Right atrium auricular region (tissue), 2 donors: ENCODE data around the gene FOXN3. TPM values are rescaled to one million over a fixed set of nuclear protein-coding genes. Genes with fewer than 3 reads are reported as not detected.
"Not testable (repeated sequence)": the region's sequence is repeated elsewhere in the genome, so short reads cannot be mapped to it uniquely, and the experiment has no call there.

Experiments
- DNase-seq: peaks from one replicate; pipeline ENCODE4 v3.0.0-alpha.2; 2019; ENCODE audit warnings: low spot score
- H3K27ac ChIP-seq, 2 donors: fragments of 200-600 bp; sonication (generic); 1 replicate in 1 of 2; 2 replicates in 1 of 2; pipeline ENCODE4 v1.5.1; 2016 to 2019
- H3K27me3 ChIP-seq, 2 donors: fragments of 200-600 bp; sonication (generic); one replicate each; pipeline versions ENCODE4 v1.5.1 to v1.6.0; 2017 to 2019
- H3K36me3 ChIP-seq: fragments of 200-600 bp; sonication (generic); one replicate; pipeline ENCODE4 v1.5.1; 2016
- H3K4me1 ChIP-seq, 2 donors: fragments of 200-600 bp; sonication (generic); one replicate each; pipeline versions ENCODE4 v1.5.1 to v1.6.0; 2017 to 2019
- H3K4me3 ChIP-seq, 2 donors: fragments of 200-600 bp; sonication (generic); 1 replicate in 1 of 2; 2 replicates in 1 of 2; pipeline ENCODE4 v1.5.1; 2017 to 2019; ENCODE audit warnings: mild to moderate bottlenecking in 1 of 2, moderate library complexity in 1 of 2
- H3K9me3 ChIP-seq, 2 donors: fragments of 200-600 bp; sonication (generic); one replicate each; pipeline ENCODE4 v1.5.1; 2019
- total RNA-seq, 2 donors: library from RNA; depleted of rRNA; stranded (reverse); fragments of >200 nt; gene quantifications; one replicate each; pipeline ENCODE4 v1.1.0, GENCODE V29; 2016
- TF ChIP-seq, protein P1 (sequence below), 2 donors: fragments of 200-600 bp; sonication (generic); IDR thresholded peaks; one replicate each; pipeline ENCODE4 v1.5.1; 2019; ENCODE audit warnings: antibody characterized with exemption in 2 of 2

Gene FOXN3
- total RNA-seq, 2 donors from 2014 or later = 80.1 to 90.3 TPM

DNA sequence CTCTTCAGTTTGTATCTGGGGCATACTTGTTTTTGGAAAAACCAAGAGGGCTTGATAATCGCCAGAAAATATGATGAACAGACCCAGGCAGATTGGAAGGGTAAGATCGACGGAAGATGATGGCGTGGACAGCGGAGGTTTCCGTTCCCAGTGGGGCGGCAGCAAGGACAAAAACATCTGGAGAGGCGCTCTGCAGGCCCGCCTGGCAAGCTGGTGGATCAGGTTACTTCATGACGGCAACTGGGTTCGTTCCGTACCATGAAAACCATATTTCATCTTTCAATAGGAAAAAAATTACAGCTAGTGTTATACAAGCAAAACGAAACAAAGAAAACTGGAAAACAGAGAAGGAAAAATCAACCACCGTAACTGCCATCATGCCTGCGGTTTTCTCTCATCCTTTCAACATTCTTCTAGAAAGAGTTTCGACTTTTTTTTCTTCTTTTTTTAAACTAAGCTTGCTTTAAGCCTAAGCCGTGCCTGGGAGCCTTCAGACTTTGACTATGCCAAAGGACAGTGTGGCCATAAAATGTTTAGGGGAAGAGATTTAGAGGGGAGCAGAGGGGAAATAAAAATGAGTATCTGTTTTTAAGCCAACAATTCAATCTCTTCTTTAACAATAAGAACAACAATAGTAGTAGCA, 210.5 kb downstream of the FOXN3 start:
- Histone ChIP-seq H3K36me3 (no peaks in the 10 kb centered on the region), H3K9me3 (no peaks in the 10 kb centered on the region), H3K4me3 (no peak overlapping the region), H3K4me1 (peaks cover 0 to 12% of the 10 kb centered on the region in 2 donors), H3K27me3 (no peaks in the 10 kb centered on the region), H3K27ac (no peak overlapping the region)
- DNase-seq = no peak
- TF ChIP-seq, protein P1, sequence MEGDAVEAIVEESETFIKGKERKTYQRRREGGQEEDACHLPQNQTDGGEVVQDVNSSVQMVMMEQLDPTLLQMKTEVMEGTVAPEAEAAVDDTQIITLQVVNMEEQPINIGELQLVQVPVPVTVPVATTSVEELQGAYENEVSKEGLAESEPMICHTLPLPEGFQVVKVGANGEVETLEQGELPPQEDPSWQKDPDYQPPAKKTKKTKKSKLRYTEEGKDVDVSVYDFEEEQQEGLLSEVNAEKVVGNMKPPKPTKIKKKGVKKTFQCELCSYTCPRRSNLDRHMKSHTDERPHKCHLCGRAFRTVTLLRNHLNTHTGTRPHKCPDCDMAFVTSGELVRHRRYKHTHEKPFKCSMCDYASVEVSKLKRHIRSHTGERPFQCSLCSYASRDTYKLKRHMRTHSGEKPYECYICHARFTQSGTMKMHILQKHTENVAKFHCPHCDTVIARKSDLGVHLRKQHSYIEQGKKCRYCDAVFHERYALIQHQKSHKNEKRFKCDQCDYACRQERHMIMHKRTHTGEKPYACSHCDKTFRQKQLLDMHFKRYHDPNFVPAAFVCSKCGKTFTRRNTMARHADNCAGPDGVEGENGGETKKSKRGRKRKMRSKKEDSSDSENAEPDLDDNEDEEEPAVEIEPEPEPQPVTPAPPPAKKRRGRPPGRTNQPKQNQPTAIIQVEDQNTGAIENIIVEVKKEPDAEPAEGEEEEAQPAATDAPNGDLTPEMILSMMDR (IDR thresholded peaks at IDR 0.05) = no peak

DNA sequence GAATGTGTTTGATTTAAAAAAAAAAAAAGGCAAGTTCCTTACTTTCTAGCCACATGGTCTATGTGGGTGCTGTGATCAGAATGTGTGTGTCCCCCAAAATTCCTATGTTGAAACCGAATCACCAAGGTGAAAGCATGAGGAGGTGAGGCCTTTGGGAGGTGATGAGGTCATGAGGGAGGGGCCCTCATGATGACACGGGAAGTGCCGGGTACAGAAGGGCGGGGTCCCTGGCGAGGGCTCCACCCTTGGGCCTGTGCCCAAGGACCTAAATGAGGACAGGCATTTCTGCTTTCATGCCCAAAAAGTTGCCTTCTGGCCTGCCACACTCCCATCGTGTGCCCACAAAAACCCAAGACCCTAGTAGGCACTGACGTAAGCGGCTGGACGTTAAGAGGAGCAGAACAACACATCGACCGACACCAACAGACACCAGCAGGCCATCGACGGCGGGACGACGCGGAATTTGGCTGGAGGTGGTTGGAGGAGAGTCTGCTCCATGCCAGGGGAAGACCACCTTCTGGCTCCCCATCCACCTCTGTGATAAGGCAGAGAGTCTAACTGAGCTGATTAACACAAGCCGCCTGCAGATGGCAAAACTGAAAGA, 211.8 kb downstream of the FOXN3 start:
- no peak overlapping the region for H3K27ac ChIP-seq
- DNase-seq = no peak
- H3K9me3 ChIP-seq = no peaks in the 10 kb centered on the region
- H3K4me1 ChIP-seq = peaks cover 0 to 14% of the 10 kb centered on the region in 2 donors
- no peaks in the 10 kb centered on the region for H3K27me3 ChIP-seq
- TF ChIP-seq, protein P1 (IDR thresholded peaks at IDR 0.05) = no peak
- no peak overlapping the region for H3K4me3 ChIP-seq
- H3K36me3 ChIP-seq = no peaks in the 10 kb centered on the region

- no peak overlapping the region for H3K4me3 ChIP-seq
- DNase-seq = no peak
- no peak overlapping the region for H3K27ac ChIP-seq
- H3K27me3 ChIP-seq = no peaks in the 10 kb centered on the region
- TF ChIP-seq, protein P1 (IDR thresholded peaks at IDR 0.05) = no peak
- no peaks in the 10 kb centered on the region for H3K9me3 ChIP-seq
- peaks cover 0 to 10% of the 10 kb centered on the region in 2 donors for H3K4me1 ChIP-seq
- no peaks in the 10 kb centered on the region for H3K36me3 ChIP-seq
Measured at GRCh38 chr14:89202413-89203190, 214.4 kb downstream of the FOXN3 start.

DNA sequence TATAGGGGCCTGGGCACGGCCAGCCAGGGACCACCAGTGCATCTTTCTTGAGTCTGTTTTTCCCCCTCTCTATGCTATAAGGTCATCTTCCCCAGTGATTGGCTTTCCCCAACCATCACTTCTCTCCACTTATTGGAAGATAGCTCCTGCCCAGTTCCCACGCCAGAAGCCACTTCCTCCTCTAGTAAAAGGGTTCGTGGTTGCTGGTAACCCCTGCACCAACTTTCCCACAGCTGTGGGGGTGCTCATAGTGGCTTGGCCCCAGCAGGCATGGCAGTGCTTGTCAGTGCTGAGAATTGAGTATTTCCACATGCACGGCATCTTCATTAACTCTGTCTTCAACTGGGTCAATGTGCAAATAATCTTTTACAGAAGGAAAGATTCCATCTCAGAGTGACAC, 215.4 kb downstream of the FOXN3 start:
- H3K27ac ChIP-seq = no peak overlapping the region
- DNase-seq = no peak
- no peaks in the 10 kb centered on the region for H3K36me3 ChIP-seq
- H3K9me3 ChIP-seq = no peaks in the 10 kb centered on the region
- no peaks in the 10 kb centered on the region for H3K27me3 ChIP-seq
- TF ChIP-seq, protein P1 (IDR thresholded peaks at IDR 0.05) = no peak
- peaks cover 0 to 10% of the 10 kb centered on the region in 2 donors for H3K4me1 ChIP-seq
- H3K4me3 ChIP-seq = no peak overlapping the region

- not testable (repeated sequence) for H3K36me3 ChIP-seq, H3K27me3 ChIP-seq, H3K27ac ChIP-seq, H3K4me1 ChIP-seq, DNase-seq, H3K4me3 ChIP-seq, H3K9me3 ChIP-seq
Measured at GRCh38 chr14:89199357-89199756, 217.7 kb downstream of the FOXN3 start.
